ENCODE measurements around the gene LYST.

- TF ChIP-seq CTCF (conservative IDR thresholded peaks at IDR 0.05; ENCODE audit: low read length): no peak
- no peak for TF ChIP-seq EZH2phosphoT487 (IDR thresholded peaks at IDR 0.05; ENCODE audit: borderline replicate concordance, low read depth, low read length)
Observed at GRCh38 chr1:235855811-235856429, 10.8 kb downstream of the LYST start.

Measured in OCI-LY7 (cell line).